GM23338 (cell line): ENCODE measurements around the gene ETV6. TPM values are rescaled to one million over a fixed set of nuclear protein-coding genes. Genes with fewer than 3 reads are reported as not detected.

Source experiments
- ATAC-seq: fragments of 200-7000 bp; cut with Tn5 transposase; 3 replicates; pipeline ENCODE4 v1.9.1; 2020
- DNase-seq: peaks from one replicate; pipeline ENCODE4 v3.0.0-alpha.2; 2015; ENCODE audit warnings: low spot score
- H2AFZ ChIP-seq: fragments of 200-600 bp; sonication (generic); 2 replicates; pipeline ENCODE4 v1.8.0; 2016; ENCODE audit warnings: antibody characterized with exemption, mild to moderate bottlenecking, moderate library complexity
- H3F3A ChIP-seq: fragments of 200-600 bp; sonication (generic); replicated peaks from 2 replicates; pipeline ENCODE4 v1.8.0; 2017; ENCODE audit warnings: antibody characterized with exemption, mixed run types, low read depth
- H3K27ac ChIP-seq: fragments of 200-600 bp; sonication (generic); 2 replicates; pipeline ENCODE4 v1.6.1; 2016; ENCODE audit warnings: low read depth
- H3K27me3 ChIP-seq: fragments of 200-600 bp; sonication (generic); 2 replicates; pipeline ENCODE4 v1.8.0; 2016; ENCODE audit warnings: mild to moderate bottlenecking, mixed run types, moderate library complexity; ENCODE audit not compliant: insufficient read depth
- H3K36me3 ChIP-seq: fragments of 200-600 bp; sonication (generic); 2 replicates; pipeline ENCODE4 v1.8.0; 2016; ENCODE audit warnings: mild to moderate bottlenecking; ENCODE audit not compliant: insufficient read depth
- H3K4me1 ChIP-seq: fragments of 200-600 bp; sonication (generic); 2 replicates; pipeline ENCODE4 v1.8.0; 2016; ENCODE audit warnings: mild to moderate bottlenecking, moderate library complexity; ENCODE audit not compliant: insufficient read depth
- H3K4me2 ChIP-seq: fragments of 200-600 bp; sonication (generic); 2 replicates; pipeline ENCODE4 v1.7.1; 2017; ENCODE audit warnings: mixed run types
- H3K4me3 ChIP-seq: fragments of 200-600 bp; sonication (generic); 2 replicates; pipeline ENCODE4 v1.6.1; 2016; ENCODE audit warnings: mixed run types
- H3K79me2 ChIP-seq: fragments of 200-600 bp; sonication (generic); replicated peaks from 2 replicates; pipeline ENCODE4 v1.8.0; 2017; ENCODE audit warnings: mild to moderate bottlenecking; ENCODE audit not compliant: insufficient read depth
- H3K9me2 ChIP-seq: fragments of 200-600 bp; sonication (generic); 2 replicates; pipeline ENCODE4 v1.8.0; 2017; ENCODE audit not compliant: insufficient read depth
- H4K20me1 ChIP-seq: fragments of 200-600 bp; sonication (generic); replicated peaks from 2 replicates; pipeline ENCODE4 v1.8.0; 2017; ENCODE audit warnings: mild to moderate bottlenecking; ENCODE audit not compliant: insufficient read depth
- H3K27ac Mint-ChIP-seq: 2 replicates; pipeline ENCODE4 v1.8.0; 2020; ENCODE audit warnings: inconsistent platforms, mild to moderate bottlenecking, moderate library complexity, mixed read lengths
- H3K27me3 Mint-ChIP-seq: 3 replicates; pipeline ENCODE4 v1.8.0; 2022; ENCODE audit warnings: low read depth, mild to moderate bottlenecking, moderate library complexity, mixed read lengths, inconsistent platforms; ENCODE audit not compliant: insufficient read depth, poor library complexity
- H3K36me3 Mint-ChIP-seq: 3 replicates; pipeline ENCODE4 v1.8.0; 2021; ENCODE audit warnings: low read depth, mild to moderate bottlenecking, inconsistent platforms, moderate library complexity, mixed read lengths
- H3K4me1 Mint-ChIP-seq: 3 replicates; pipeline ENCODE4 v1.8.0; 2020; ENCODE audit warnings: mild to moderate bottlenecking, inconsistent platforms, mixed read lengths
- H3K4me3 Mint-ChIP-seq: 3 replicates; pipeline ENCODE4 v1.8.0; 2021; ENCODE audit warnings: moderate library complexity, mild to moderate bottlenecking, inconsistent platforms, mixed read lengths
- H3K9me3 Mint-ChIP-seq: 3 replicates; pipeline ENCODE4 v1.8.0; 2020; ENCODE audit warnings: moderate library complexity, mild to moderate bottlenecking, inconsistent platforms, mixed read lengths
- CREB1 ChIP-seq: fragments of 250-450 bp; sonication (Bioruptor Pico); IDR thresholded peaks from 2 replicates; pipeline ENCODE4 v1.5.0; 2020; ENCODE audit warnings: low read depth, mild to moderate bottlenecking, moderate library complexity
- CTCF ChIP-seq, 2 experiments: fragments of 200-600 bp in 1 of 2; sonication (generic) in 1 of 2; conservative IDR thresholded peaks; 2 replicates each; pipeline versions ENCODE4 v1.5.1 to v1.6.1; 2016 to 2017; ENCODE audit warnings: antibody characterized with exemption in 2 of 2, low read depth in 2 of 2, mild to moderate bottlenecking in 2 of 2, moderate library complexity in 1 of 2
- ETS1 ChIP-seq: IDR thresholded peaks from 2 replicates; pipeline ENCODE4 v1.6.1; 2016; ENCODE audit warnings: antibody characterized with exemption
- EZH2 ChIP-seq: fragments of 200-600 bp; sonication (generic); IDR thresholded peaks from one replicate; pipeline ENCODE4 v1.8.0; 2017; ENCODE audit warnings: antibody characterized with exemption, mild to moderate bottlenecking, low read depth; ENCODE audit not compliant: unreplicated experiment
- EZH2phosphoT487 ChIP-seq: fragments of 200-600 bp; sonication (generic); IDR thresholded peaks from one replicate; pipeline ENCODE4 v1.8.1; 2018; ENCODE audit warnings: antibody characterized with exemption; ENCODE audit not compliant: unreplicated experiment
- JUNB ChIP-seq: IDR thresholded peaks from one replicate; pipeline ENCODE4 v1.6.1; 2016; ENCODE audit warnings: antibody characterized with exemption; ENCODE audit not compliant: unreplicated experiment
- NANOG ChIP-seq: IDR thresholded peaks from 2 replicates; pipeline ENCODE4 v1.6.1; 2016; ENCODE audit warnings: antibody characterized with exemption, borderline replicate concordance
- POLR2AphosphoS5 ChIP-seq: IDR thresholded peaks from 2 replicates; pipeline ENCODE4 v1.6.1; 2016; ENCODE audit warnings: antibody characterized with exemption, low read depth
- REST ChIP-seq: IDR thresholded peaks from one replicate; pipeline ENCODE4 v1.6.1; 2018; ENCODE audit warnings: antibody characterized with exemption; ENCODE audit not compliant: unreplicated experiment
- STAT1 ChIP-seq: IDR thresholded peaks from one replicate; pipeline ENCODE4 v1.6.1; 2016; ENCODE audit warnings: antibody characterized with exemption; ENCODE audit not compliant: unreplicated experiment
- ZNF114 ChIP-seq: fragments of 250-450 bp; sonication (Bioruptor Pico); IDR thresholded peaks from 2 replicates; pipeline ENCODE4 v1.5.0; 2020; ENCODE audit warnings: mild to moderate bottlenecking, moderate library complexity
- ZNF331 ChIP-seq: fragments of 250-450 bp; sonication (Bioruptor Pico); IDR thresholded peaks from 2 replicates; pipeline ENCODE4 v1.5.0; 2020; ENCODE audit warnings: low read depth, mild to moderate bottlenecking, moderate library complexity
- ZNF462 ChIP-seq: fragments of 250-450 bp; sonication (Bioruptor Pico); IDR thresholded peaks from 2 replicates; pipeline ENCODE4 v1.5.0; 2020; ENCODE audit warnings: mild to moderate bottlenecking, moderate library complexity
- polyA plus RNA-seq: library from polyadenylated mRNA; unstranded; fragments of >200 nt; fragmentation: Nextera tagmentation; extraction: Ambion mirVana; gene quantifications from 2 replicates; pipeline ENCODE4 v1.2.1, GENCODE V29; 2016
- total RNA-seq: library from RNA; depleted of rRNA; stranded (reverse); fragments of >200 nt; shearing (Covaris generic); gene quantifications from 2 replicates; pipeline ENCODE4 v1.2.3, GENCODE V29; 2014

ETV6 gene
- total and polyA plus RNA-seq, 2 experiments from 2014 or later = 7.5 to 15.1 TPM

GRCh38 chr12:11893998-11894397 lies 244.5 kb downstream of the ETV6 start:
- TF ChIP-seq ETS1 (no peak), ZNF462 (no peak), EZH2 (no peak), CREB1 (CRISPR knock-in tag) (no peak), ZNF114 (CRISPR knock-in tag) (no peak), ZNF331 (CRISPR knock-in tag) (no peak), JUNB (no peak), CTCF (conservative IDR thresholded peaks at IDR 0.05; ENCODE audit: low read depth in 2 of 2) (no peak), REST (no peak), NANOG (no peak), STAT1 (no peak), POLR2AphosphoS5 (no peak), EZH2phosphoT487 (no peak)
- peaks cover 7% of the 10 kb centered on the region for H3K9me2 ChIP-seq
- no peak overlapping the region for H3K4me3 Mint-ChIP-seq
- H3K4me1 ChIP-seq = 0 out of 2 replicates have a peak, but pooled peaks cover 3% of the 10 kb centered on the region
- DNase-seq = no peak
- no peak overlapping the region for H2AFZ ChIP-seq
- no peak overlapping the region for H3K27ac ChIP-seq
- H3K79me2 ChIP-seq = no peaks in the 10 kb centered on the region
- no peaks in the 10 kb centered on the region for H3F3A ChIP-seq
- peaks cover 11% of the 10 kb centered on the region for H3K4me1 Mint-ChIP-seq
- no peak for ATAC-seq
- H3K36me3 Mint-ChIP-seq = peaks cover 3% of the 10 kb centered on the region; the same call in 2 of the 3 replicates
- H3K4me3 ChIP-seq = no peak overlapping the region
- no peaks in the 10 kb centered on the region for H3K27me3 ChIP-seq
- no peaks in the 10 kb centered on the region for H4K20me1 ChIP-seq
- no peak overlapping the region for H3K4me2 ChIP-seq
- no peaks in the 10 kb centered on the region for H3K9me3 Mint-ChIP-seq
- peaks cover 5% of the 10 kb centered on the region for H3K27me3 Mint-ChIP-seq
- no peak overlapping the region for H3K27ac Mint-ChIP-seq
- no peaks in the 10 kb centered on the region; the same call in 1 of the 2 replicates for H3K36me3 ChIP-seq
